Inferior parietal cortex (tissue), 1 donor: ENCODE results near the gene IQCN.

Experiments used
- DNase-seq: peaks from one replicate; pipeline ENCODE4 v3.0.0-alpha.2; 2016; ENCODE audit errors: extremely low spot score

Gene IQCN

DNA sequence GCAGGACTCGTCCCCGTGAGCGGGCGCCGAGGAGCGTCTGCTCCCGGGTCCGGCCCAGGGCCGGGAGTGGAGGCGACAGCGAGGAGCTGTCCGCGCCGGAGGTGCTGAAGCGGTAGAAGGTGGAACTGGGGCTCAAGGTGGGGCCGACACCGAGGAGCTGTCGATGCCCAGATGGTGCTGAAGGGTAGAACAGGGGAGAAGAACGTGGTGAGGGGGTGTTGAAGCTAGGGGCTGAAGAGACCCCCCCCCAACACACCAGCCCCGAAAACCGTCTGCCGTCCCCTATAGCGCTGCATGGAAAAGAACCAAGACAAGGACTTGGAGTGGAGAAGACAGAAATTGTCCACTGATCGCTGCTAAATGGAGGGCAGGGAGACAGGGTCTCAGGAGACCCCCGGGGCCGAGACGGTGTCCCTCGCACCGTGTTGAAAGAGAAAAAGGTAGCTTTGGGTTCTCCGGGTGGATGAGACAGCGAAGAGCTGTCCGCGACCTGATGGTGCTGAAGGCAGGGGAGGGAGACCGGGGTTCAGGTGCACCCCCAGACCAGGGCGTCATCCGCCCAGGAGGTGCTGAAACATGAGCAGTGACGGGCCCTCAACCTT is 40.9 kb downstream of the IQCN start:
- DNase-seq: no peak

DNA sequence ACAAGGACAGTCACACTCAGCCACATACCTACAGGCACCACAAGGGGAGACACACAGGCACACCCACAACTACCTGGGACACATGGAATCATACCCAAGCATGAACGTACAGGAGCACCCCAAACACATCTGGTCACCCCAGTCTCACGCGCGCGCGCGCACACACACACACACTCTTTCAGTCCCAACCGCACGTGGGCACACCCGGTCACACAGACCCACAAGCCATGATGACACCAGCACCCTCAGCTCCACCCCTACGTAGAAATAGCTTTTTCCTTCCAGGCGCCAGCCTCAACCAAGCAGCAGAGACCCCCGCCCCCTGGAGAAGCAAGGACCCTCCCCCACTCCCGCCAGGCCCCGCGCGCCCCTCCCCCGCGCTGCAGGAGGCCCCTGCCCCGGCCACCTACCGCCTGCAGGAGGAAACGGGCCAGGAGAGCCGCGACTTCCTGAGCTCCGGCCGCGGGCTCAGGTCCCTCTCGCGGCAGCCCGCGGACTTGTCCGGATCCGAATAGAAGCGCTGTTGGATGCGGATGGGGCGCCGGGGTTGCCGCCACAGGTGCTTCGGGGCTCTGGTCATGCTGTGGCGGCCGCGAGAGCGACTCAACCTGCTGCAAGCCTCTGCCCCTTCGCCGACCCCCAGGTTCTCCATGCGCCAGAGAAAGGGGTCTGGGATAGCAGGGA is 41.6 kb downstream of the IQCN start:
- no peak for DNase-seq

DNA sequence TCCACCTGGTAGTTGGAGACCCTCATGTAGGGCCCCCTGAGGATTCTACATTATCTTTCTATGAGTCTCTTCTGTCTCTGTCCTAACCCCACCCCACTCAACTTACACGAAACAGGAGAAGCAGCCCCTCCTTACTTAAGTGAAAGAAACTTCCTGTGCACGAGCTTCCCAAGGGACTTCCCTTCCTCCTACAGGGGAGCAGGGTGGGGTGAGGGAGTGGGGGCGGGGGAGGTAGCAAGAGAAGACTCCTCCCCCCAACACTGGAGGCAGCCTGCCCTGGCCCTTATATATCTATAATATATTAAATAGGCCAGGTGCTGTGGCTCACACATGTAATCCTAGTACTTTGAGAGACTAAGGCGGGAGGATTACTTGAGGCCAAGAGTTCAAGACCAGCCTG is 42.5 kb downstream of the IQCN start:
- DNase-seq: no peak

DNA sequence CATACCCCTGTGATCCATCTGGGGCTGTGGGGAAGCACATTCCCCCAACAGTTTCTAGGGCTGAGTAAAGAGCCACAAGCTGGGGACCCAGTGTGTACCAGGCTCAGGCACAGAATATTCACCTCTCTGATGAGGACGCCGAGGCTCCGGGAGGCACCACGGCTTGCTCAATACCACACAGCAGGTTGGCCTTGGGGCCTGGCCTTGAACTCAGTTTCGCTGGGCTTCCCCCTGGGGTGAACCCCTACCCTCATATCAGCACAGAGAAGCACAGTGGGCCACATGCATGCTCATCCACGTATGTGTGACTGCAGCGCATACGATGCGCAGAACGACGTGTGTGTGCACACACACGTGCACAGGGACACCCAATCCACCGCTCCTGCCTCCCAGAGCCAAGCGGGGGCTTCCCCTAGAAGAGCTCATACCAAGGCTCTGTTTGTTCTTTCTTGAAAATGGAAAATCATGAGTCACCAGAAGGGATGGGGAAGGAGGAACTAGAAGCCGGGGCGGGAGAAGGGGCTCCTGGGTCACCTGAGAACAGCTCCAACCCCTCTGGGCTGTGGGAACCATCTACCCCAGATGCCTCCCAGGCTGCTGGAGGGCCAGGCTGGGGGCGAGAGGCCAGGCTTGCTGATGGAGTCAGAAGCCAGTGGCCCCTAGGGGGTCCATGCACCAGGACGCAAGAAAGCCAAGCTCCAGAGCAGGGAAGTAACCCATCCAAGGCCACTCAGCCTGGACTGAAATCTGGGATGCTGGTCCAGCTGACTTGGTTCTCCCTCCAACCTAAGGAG is 43.1 kb downstream of the IQCN start:
- DNase-seq: peak; percentile 23

DNA sequence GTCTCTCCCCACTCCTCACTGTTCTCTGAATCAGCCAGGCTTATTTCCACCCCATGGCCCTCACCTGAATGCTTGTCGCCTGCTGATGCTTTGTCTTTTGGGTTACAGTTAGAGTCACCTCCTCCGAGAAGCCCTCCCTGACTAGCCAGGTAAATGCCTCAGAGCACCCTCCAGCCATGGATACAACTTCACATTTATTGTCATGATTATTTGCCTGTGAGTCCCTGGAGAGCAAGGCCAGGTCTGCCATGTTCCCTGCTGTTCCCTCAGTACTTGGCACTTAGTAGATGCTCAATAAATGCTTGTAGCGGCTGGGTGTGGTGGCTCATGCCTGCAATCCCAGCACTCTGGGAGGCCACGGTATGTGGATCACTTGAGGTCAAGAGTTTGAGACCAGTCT is 44.3 kb downstream of the IQCN start:
- no peak for DNase-seq

DNA sequence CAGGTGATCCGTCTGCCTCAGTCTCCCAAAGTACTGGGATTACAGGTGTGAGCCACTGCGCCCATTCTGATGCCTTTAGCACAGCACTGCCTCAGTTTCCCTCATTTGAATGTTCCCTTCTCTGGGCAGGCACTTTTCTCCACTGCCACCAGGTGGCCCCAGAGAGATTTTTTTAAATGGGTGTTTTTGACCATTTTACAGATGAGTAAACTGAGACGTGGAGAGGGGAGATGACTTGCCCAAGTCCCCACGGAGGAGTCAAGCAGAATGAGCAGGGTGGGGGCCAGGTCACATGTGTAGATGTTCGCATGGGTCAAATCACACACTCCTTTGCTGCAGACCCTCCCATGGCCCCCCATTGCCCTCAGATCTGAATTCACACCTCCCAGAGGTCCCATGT is 44.8 kb downstream of the IQCN start:
- no peak for DNase-seq

DNA sequence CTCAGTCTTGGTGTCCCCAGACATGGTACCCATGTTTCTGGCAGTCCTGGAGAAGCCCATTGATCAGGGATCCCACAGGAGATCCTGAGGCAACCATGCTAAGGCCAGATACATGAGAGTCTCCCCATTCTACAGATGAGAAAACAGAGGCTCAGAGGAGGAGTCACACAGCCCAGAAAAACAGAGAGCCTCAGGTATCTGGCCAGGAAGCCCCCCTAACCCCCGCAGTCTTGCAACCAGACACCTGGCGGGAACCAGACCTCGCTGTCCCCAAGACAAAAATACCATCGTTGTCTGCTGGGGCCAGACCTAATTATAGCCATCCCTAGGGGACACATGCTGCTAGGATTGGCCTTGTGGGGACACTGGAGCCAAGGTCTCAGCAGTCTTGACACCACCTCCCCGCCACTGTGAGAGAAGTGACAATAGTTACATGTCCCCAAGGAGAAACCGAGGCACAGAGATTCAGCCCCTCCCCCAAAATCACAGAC is 46.4 kb downstream of the IQCN start:
- DNase-seq: no peak

DNA sequence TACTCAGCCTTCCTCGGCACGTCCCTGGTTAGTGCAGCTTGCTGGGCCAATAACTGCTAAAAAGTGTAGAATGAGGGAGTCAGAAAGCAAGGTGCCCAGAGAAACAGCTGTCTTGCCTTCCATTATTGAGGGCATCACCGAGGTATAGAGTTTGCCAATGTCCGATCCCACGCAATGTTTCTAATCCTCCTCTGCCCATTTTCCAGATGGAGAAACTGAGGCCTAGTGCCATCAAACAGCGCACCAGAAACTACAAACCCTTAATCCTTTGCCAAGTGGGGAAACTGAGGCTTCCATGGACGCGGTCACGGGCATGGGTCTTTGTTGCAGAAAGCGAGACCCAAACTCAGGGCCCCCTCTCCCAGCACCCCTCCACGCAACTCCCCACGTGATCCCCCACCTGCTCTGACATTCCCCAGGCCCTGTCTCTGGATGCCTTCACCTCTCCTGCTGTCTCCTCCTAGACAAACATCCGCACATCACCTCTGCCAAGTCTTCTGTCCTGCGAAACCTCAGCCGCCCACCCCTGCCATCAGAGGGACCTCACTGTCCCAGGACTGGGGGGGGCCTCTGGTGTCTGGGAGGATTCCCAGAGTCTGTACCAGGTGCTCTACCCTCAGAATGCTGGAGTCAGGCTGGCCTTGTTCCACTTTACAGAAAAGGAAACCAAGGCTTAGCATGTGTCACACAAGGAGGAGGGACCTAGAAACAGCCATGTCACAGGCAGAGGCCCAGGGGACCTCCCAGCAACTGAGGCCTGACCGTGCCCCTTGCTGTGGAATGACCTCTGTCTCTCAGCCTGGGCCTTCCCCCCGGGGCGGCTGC is 47.1 kb downstream of the IQCN start:
- no peak for DNase-seq

DNA sequence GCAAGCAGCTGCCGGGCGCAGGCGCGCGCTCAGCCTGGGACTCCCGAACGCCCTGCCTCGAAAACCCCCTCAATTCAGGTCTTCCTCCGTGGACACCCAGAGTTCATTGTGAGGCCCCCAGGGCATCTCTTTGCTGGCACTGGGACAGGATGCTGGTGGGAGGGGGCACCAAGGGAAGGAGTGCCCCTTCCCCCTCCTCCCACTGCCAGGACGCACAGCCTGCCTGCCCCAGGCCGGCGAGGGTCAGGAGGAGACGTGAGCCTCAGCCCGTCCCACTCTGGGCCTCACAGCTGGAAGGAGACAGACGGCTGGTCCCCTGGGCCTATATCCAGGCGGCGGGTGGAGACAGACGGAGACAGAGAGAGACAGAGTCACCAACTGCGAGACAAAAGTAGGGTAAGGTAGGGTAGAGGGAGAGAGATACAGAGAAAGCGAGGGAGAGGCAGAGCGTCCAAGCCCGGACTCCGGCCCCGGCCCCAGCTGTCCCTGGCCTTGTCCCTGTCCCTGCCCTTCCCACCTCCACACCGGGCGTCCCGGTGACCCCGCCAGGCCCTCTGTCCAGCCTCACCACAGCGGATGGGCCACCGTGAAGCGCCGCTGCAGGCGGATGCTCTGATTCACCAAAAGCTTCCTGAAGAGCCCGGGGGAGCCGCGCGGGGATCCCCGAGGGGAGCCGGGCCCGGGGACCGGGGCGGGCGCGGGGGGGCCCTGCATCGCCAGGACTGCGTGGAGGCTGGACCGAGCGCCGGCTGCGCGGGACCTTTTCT is 48.4 kb downstream of the IQCN start, which contains the start of gene PDE4C:
Gene PDE4C (minus strand): TSS at position 737 of the 767 bp plus-strand sequence. CDS start 23 bp downstream, at position 714.
- DNase-seq: no peak

DNA sequence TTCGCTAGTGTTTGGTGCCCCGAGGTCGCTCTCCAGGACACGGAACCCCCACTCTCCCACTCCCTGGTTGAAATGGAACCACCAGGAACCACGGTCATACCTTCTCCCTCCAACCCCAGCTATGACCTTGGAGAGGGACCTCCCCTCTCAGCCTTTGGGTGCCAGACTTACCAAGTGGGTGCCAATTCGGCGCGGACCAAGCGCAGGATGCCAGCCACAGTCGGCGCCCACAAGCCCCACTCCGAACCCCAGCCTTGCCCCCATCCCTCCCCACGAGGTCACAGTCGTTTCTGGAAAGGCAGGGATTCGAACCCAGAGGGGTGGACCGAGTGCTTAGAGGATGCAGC is 48.9 kb downstream of the IQCN start:
- DNase-seq: no peak

DNA sequence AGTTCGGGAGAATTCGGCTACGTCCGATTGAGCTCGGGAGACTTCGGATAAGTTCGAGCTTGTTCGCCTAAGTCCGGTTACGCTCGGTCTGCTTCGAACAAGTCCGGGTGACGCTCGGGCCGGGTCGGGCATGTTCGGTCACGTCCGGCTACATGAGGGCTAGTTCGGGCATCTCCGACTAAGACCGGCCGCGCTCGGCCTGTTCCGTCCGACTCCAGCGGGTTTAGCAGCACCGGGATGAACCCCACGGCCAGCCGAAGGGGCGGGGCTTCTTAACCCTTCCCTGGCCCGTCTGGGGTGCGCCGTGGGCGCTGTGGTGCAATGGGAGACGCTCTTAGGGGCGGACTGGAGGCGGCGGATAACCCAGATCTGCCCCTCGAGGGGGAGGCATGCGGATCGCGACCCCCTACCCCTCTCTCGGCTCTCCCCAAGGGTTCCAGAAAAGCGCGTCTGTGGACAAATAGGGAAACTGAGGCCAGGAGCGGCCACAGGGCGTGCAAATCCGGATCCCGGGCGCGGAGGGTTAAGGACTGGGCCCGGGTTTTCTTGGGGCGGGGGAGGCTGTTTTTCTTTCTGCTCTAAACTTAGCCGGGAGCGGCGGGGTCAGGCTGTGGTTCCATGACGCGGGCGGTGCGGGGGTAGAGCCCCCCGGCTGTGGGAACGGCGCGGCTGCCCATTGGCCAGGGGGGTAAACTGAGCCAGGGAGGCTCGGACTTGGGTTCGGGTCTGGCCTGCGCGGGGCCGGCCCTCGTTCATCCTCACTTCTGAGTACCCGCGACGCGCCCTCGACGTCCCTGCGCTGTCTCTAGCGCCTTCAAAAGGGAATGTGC is 49.5 kb downstream of the IQCN start:
- DNase-seq: peak; percentile 91

DNA sequence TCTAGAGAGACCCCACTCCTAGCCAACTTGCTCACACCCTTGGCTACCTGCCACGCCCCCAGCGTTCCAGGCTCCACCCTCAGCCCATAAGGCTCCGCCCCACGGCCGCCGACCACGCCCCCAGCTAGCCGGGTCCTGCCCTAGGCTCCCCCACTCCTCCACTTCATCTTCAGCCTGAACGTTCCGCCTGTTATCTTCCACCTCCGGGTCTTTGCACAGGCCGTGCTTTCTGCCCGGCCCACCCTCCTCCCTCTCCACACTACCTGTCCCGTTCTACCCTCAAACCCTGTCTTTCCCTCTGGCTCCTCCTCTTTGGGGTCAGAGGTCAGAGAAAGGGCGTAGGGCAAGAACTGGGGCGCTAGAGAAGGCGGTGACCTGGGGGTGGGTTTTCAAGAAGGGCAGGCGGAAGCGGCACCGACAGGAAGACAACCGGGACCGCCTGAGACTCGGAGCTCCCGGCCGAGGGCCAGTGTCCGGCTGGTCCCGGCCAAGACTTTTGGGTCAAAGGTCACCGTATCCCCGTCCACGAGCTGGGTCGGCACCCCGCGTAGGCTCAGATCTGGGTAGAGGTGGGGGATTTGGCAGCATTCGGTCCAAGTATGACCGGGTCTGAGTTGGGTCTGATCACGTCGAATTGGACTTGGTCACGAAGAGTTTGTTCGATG is 50.3 kb downstream of the IQCN start:
- peak; percentile 27 for DNase-seq

DNA sequence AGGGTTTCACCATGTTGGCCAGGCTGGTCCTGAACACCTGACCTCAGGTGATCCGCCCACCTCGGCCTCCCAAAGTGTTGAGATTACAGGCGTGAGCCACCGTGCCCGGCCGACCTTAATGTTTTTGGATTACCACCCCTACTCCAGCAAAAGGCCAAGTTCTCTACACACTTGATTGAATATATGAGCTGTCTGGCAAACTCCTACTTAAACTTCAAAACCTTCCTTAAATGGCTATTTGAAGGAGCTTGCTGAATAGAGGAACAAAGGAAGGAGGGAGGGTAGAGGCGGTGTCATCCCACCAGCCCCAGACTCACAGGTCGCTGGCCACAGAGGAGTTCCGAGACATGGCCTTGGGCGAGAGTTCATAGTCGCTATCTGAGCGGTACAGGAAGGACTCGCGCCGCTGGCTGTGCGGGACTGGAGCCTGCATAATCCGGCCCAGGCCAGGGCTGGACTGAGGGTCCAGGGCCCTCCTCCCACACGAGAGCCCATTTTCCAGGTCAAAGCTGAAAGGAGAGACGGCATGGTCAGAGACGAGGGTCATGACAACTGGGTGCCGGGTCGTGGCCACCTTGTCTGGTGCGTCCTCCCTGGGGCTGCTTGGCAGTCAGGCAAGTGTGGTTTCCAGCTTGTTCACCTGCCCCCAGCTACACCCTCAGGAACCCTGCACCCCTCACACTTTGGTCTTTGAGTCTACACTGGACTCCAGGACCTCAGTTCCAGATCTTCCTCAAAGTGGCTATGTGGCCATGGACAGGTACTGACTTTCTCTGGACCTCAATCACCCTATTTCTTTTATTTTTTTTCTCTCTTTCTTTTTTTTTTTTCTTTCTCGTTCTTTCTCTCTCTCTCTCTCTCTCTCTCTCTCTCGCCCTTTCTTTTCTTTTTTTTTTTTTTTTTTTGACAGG is 52.2 kb downstream of the IQCN start:
- no peak for DNase-seq

DNA sequence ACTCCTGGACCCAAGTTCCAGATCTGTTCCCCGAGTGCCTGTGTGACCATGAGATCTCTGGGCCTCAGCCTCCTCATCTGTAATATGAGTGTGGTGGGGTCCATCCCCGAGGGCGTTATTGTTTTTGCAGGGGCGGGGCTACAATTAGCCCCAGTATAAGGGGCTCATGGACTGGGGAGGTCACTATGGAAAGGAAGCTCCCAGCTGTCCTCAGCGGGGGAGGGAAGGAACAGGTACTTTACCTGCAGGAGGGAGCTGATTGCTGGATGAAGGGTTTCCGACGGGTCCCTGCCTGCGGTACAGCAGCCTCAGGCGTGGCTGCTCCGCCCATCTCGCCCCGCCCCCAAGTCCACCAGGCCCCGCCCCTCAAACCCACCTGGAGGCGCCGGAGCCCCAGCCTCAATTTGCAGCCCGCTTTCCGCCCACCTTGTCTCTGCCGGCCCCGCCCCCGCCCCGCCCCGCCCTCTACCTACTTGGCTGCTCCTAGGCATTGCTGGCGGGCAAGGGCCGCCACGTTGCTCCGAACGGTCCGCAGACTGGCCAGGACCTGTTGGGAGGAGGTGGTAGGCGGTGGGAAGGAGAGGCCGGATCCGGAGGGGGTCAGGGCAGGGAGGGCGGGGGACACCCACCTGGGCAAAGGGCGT is 53.5 kb downstream of the IQCN start:
- DNase-seq: no peak

DNA sequence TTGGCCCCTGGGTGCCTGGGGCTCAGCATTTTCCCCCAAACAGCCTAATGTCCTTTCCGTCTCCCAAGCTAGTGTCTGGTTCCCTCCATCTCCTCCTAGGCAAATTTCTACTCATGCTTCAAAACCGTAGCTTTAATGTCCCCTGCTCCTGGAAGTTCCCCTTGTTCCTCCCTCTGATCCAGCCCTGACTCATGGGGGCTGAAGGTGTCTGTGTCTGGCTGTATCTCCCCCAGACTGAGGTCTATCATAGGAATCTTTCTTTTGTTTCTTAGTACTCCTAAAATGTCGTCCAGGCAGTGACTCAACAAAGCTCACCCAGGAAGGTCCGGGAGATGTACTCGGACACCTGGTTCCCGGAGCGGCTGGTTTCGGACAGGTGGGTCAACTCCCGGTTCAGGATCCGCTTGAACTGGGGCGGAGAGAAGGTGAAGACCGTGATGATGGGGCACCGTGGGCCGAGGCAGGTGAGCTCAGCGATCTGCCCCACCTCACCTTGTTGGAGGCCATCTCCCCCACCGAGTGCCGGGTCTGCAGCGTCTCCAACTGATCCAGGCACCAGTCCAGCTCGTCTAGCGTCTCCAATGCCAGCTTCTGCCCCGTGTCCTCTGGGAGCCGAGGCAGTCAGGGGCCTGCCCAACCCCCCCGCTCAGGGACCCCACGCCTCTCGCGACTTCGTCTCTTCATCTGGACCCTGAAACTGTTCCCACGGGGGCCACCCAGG is 54.2 kb downstream of the IQCN start:
- DNase-seq: no peak

DNA sequence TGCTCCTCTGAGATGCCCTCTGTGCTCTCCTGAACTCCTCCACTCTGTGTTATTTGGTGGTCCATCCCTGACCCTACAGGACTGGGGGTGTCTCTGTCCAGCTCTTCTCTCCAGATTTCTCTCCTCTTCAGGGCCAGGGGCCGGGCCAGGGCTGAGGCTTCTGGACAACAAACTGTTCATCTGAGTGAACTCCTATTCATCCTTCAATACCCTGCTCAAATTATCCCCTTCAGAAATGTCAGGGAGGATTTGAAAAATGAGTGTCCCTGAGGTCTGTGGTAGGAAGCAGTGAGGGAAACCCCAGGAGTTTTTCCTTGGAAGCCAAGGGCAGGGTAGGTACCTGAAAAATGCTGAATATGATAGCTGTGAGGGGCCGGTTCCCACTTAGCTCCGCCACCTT is 55.7 kb downstream of the IQCN start:
- DNase-seq: no peak

DNA sequence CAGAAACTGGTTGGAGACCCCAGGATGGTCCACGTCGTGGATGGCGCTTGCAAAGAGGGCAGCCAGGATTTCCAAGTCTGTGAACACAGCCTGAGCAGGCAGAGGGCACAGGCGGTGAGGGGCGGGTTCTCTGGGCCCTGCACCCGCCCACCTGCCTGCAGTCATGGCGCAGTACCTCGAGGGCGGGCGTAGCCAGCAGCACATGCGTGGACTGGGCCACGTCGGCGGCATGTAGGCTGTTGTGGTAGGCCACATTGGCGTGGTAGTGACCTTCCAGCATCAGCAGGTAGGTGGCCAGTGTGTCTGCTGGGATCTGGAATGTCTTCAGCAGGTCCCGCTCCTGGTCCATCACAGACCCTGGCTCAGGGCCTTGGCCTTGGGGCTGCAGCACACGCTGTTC is 56.1 kb downstream of the IQCN start:
- no peak for DNase-seq

DNA sequence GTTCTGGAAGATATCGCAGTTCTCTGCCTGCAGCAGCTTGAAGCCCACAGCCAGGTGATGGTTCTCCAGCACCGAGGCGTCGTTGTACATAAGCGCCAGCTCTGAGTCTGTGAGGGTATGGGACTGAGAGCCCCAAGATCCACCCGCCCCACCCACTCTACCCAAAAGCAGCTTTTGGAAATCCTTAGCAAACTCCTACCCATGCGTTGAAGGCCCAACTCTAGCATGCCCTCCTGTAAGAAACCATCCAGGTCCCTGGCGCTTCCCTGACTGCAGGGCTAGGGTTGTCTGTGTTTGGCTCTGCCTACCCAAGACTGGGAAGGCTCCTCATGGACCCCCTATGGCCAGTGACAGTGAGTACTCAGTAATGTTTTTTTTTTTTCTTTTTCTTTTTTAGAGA is 57.5 kb downstream of the IQCN start:
- no peak for DNase-seq
